Fibroblast of lung (primary cell): ENCODE data around the gene C14orf119. TPM values are rescaled to one million over a fixed set of nuclear protein-coding genes. Genes with fewer than 3 reads are reported as not detected.

Source experiments
- DNase-seq, 2 donors: peaks; one replicate each; pipeline versions ENCODE4 v3.0.0 to v3.0.0-alpha.2; 2010; ENCODE audit warnings: low read depth in 2 of 2
- H2AFZ ChIP-seq: 2 replicates; pipeline ENCODE4 v1.5.1; 2012; ENCODE audit warnings: low read length, control low read depth, inconsistent platforms
- H3K27ac ChIP-seq: 2 replicates; pipeline ENCODE4 v1.5.1; 2011; ENCODE audit warnings: low read length, control low read depth; ENCODE audit not compliant: insufficient read depth
- H3K27me3 ChIP-seq: 2 replicates; pipeline ENCODE4 v1.5.1; 2011; ENCODE audit warnings: mild to moderate bottlenecking, low read length; ENCODE audit not compliant: control insufficient read depth, insufficient read depth
- H3K36me3 ChIP-seq: 2 replicates; pipeline ENCODE4 v1.5.1; 2011; ENCODE audit warnings: low read length; ENCODE audit not compliant: control insufficient read depth, insufficient read depth
- H3K4me1 ChIP-seq: 2 replicates; pipeline ENCODE4 v1.5.1; 2011; ENCODE audit warnings: low read length; ENCODE audit not compliant: control insufficient read depth, insufficient read depth; ENCODE audit errors: extremely low read depth
- H3K4me2 ChIP-seq: 2 replicates; pipeline ENCODE4 v1.5.1; 2011; ENCODE audit warnings: low read length, control low read depth; ENCODE audit not compliant: insufficient read depth; ENCODE audit errors: extremely low read depth
- H3K4me3 ChIP-seq, 4 experiments: fragments of 200-600 bp in 1 of 4; sonication (generic) in 1 of 4; replicated peaks in 1 of 4; 2 replicates each; pipeline ENCODE4 v1.5.1; 2011 to 2016; ENCODE audit warnings: low read length in 4 of 4, low read depth in 3 of 4, mild to moderate bottlenecking in 3 of 4, control low read depth in 2 of 4, inconsistent platforms in 1 of 4, mixed read lengths in 1 of 4; ENCODE audit not compliant: insufficient read depth in 1 of 4; ENCODE audit errors: control extremely low read depth in 1 of 4
- H3K79me2 ChIP-seq: 2 replicates; pipeline ENCODE4 v1.5.1; 2012; ENCODE audit warnings: mild to moderate bottlenecking, low read length, inconsistent platforms; ENCODE audit not compliant: control insufficient read depth, insufficient read depth
- H3K9ac ChIP-seq: 2 replicates; pipeline ENCODE4 v1.5.1; 2011; ENCODE audit warnings: mild to moderate bottlenecking, low read length, control low read depth; ENCODE audit not compliant: insufficient read depth
- H3K9me3 ChIP-seq: 2 replicates; pipeline ENCODE4 v1.5.1; 2012; ENCODE audit warnings: low read depth, low read length; ENCODE audit not compliant: control insufficient read depth, insufficient read depth
- H4K20me1 ChIP-seq: 2 replicates; pipeline ENCODE4 v1.5.1; 2011; ENCODE audit warnings: low read length; ENCODE audit not compliant: control insufficient read depth, insufficient read depth; ENCODE audit errors: extremely low read depth
- EZH2 ChIP-seq: IDR thresholded peaks from 2 replicates; pipeline ENCODE4 v1.5.1; 2012; ENCODE audit warnings: low read length, control low read depth, mild to moderate bottlenecking; ENCODE audit errors: missing control alignments
- polyA minus RNA-seq: library from RNA; depleted of rRNA, polyadenylated mRNA; stranded (reverse); fragments of >200 nt; gene quantifications from 2 replicates; pipeline ENCODE4 v1.2.3, GENCODE V29; 2011; ENCODE audit warnings: low replicate concordance
- polyA plus RNA-seq, 2 donors: library from polyadenylated mRNA; depleted of rRNA in 1 of 2; stranded (reverse) in 1 of 2; unstranded in 1 of 2; fragments of >200 nt; gene quantifications; 2 replicates each; pipeline ENCODE4 v1.2.1, GENCODE V29; 2011 to 2012; ENCODE audit warnings: missing spikeins in 1 of 2
- total RNA-seq: library from RNA; depleted of rRNA; stranded (reverse); fragments of >200 nt; gene quantifications from 2 replicates; pipeline ENCODE4 v1.2.1, GENCODE V29; 2014
- TF ChIP-seq, protein P1 (sequence below), 2 donors: IDR thresholded peaks in 1 of 2; conservative IDR thresholded peaks in 1 of 2; 1 replicate in 1 of 2; 2 replicates in 1 of 2; pipeline ENCODE4 v1.5.1; 2011 to 2012; ENCODE audit warnings: low read length in 2 of 2, control low read depth in 1 of 2, inconsistent platforms in 1 of 2, low read depth in 1 of 2, mild to moderate bottlenecking in 1 of 2

C14orf119 gene
- total RNA-seq (55.0 and 60.4 TPM in 2 replicates), polyA plus RNA-seq (96.5 and 115 TPM in 2 replicates), polyA minus RNA-seq (89.5 and 118 TPM in 2 replicates)
- 88.5 and 104 TPM in 2 replicates for polyA plus RNA-seq (2012)

DNA sequence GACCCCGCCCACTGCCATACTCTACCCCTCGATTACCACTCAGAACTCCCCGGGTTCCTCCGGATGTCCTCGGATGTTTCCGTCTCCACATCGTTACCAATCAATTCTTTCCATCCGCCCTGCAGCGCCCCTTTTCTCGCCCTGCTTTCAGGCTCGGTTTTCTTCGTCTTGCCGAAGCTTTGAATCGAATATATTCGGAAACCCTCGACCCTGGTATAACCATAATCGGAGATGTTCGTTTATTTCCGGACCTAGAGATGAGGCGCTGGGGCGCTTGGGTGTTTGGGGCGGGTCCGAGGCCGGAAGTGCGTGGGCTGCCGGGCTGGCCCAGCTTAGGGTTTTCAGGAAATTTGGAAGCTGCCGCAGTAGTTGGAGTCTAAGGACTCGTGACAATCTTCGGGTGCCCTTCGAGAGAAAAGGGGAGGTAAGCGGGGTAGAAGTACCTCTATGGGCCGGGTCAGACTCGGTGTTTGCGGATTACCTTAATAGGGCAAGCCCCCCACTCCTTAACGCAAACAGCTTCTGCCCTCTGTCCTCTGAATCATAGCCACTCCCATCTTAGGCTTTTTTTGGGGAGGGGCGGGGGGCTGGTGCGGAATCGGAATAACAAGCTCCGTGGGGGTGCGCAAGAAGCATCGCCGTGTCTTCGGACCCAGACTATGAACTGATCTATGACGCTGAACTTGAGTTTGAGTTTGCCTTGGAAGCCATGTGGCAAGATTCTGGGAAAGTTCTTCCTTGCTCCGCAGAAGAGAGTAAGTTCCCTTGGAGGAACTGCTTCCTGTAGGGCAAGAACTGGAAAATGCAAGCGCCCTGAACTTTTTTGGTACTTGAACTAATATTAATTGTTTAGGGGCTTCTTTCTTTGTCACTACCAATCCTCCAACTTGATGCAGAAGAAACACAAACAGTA lies at the start of gene C14orf119:
Gene C14orf119 (plus strand): TSS at position 310 of the 913 bp plus-strand sequence. CDS start 2,154 bp downstream, outside the sequence.
- H4K20me1 ChIP-seq = no peaks in the 10 kb centered on the region

DNA sequence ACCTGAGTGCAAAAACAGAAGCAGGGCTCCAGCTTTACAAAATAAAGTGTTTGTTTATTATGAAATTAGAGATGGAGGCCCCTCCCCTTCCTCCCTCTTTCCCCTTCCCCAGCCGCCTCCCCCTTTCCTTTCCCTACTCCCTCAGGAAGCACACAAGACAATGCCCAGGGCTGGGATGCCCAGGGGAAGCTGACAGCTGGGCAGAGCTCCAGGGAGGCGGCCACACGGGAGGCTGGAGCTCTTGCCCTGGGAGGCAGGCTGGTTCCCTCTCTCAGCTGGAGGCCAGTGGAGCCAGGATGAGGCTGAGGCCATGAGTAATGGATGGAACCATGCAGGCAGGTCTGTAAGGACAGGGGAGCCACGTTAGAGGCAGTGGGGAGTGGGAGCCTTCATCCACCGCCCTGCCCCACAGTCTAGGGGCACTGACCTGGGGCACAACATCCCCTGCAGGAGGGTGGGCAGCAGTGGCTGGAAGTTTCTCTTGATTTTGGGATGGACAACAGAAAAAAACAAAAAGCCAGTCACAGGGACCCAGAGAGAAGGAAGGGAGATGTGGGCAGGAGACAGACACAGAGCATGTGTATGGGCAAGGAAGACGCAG lies 48.2 kb upstream of the C14orf119 start:
- Histone ChIP-seq H3K4me1 (no peaks in the 10 kb centered on the region), H3K9me3 (no peaks in the 10 kb centered on the region), H3K4me3 (no peak overlapping the region), H3K27ac (no peak overlapping the region), H3K27me3 (no peaks in the 10 kb centered on the region), H3K79me2 (no peaks in the 10 kb centered on the region), H4K20me1 (no peaks in the 10 kb centered on the region), H3K9ac (no peak overlapping the region), H2AFZ (no peak overlapping the region), H3K36me3 (no peaks in the 10 kb centered on the region), H3K4me2 (no peak overlapping the region)
- TF ChIP-seq EZH2 = no peak
- TF ChIP-seq, protein P1, sequence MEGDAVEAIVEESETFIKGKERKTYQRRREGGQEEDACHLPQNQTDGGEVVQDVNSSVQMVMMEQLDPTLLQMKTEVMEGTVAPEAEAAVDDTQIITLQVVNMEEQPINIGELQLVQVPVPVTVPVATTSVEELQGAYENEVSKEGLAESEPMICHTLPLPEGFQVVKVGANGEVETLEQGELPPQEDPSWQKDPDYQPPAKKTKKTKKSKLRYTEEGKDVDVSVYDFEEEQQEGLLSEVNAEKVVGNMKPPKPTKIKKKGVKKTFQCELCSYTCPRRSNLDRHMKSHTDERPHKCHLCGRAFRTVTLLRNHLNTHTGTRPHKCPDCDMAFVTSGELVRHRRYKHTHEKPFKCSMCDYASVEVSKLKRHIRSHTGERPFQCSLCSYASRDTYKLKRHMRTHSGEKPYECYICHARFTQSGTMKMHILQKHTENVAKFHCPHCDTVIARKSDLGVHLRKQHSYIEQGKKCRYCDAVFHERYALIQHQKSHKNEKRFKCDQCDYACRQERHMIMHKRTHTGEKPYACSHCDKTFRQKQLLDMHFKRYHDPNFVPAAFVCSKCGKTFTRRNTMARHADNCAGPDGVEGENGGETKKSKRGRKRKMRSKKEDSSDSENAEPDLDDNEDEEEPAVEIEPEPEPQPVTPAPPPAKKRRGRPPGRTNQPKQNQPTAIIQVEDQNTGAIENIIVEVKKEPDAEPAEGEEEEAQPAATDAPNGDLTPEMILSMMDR (conservative IDR thresholded peaks at IDR 0.05 in 1 of 2, IDR thresholded peaks at IDR 0.05 in 1 of 2; ENCODE audit: low read depth in 1 of 2, low read length in 2 of 2) = no peak
- no peak for DNase-seq

More for the DNA sequence above, at the start of gene C14orf119:
- peak; percentile 98 to 100 for DNase-seq
- H3K4me2 ChIP-seq = peak within 1 kb of the TSS; percentile 92
- H3K4me3 ChIP-seq = peak within 1 kb of the TSS; percentile 79 to 93 (median 87)
- peak within 1 kb of the TSS; percentile 83 for H2AFZ ChIP-seq
- H3K79me2 ChIP-seq = peaks cover 67% of the 10 kb centered on the region
- H3K9me3 ChIP-seq = no peaks in the 10 kb centered on the region
- H3K27me3 ChIP-seq = no peaks in the 10 kb centered on the region
- H3K27ac ChIP-seq = peak within 1 kb of the TSS; percentile 98
- peak within 1 kb of the TSS; percentile 99 for H3K9ac ChIP-seq
- no peaks in the 10 kb centered on the region for H3K4me1 ChIP-seq
- peaks cover 6% of the 10 kb centered on the region for H3K36me3 ChIP-seq
- no peak for TF ChIP-seq EZH2
- TF ChIP-seq, protein P1 (conservative IDR thresholded peaks at IDR 0.05 in 1 of 2, IDR thresholded peaks at IDR 0.05 in 1 of 2; ENCODE audit: low read depth in 1 of 2, low read length in 2 of 2) = no peak
